Glutamatergic neuron (in vitro differentiated cells): ENCODE measurements around the gene LRRN2. TPM values are rescaled to one million over a fixed set of nuclear protein-coding genes. Genes with fewer than 3 reads are reported as not detected.
"Not testable (repeated sequence)": the region's sequence is repeated elsewhere in the genome, so short reads cannot be mapped to it uniquely, and the experiment has no call there.

Source experiments
- DNase-seq: peaks from one replicate; pipeline ENCODE4 v3.0.0; 2022
- H3K27ac Mint-ChIP-seq: one replicate; pipeline ENCODE4 v1.8.0; 2020; ENCODE audit warnings: mild to moderate bottlenecking, mixed read lengths, inconsistent platforms; ENCODE audit not compliant: unreplicated experiment
- H3K27me3 Mint-ChIP-seq: one replicate; pipeline ENCODE4 v1.8.0; 2020; ENCODE audit warnings: mild to moderate bottlenecking, moderate library complexity, mixed read lengths, inconsistent platforms; ENCODE audit not compliant: unreplicated experiment
- H3K36me3 Mint-ChIP-seq: one replicate; pipeline ENCODE4 v1.8.0; 2020; ENCODE audit warnings: mild to moderate bottlenecking, mixed read lengths, inconsistent platforms; ENCODE audit not compliant: unreplicated experiment
- H3K4me1 Mint-ChIP-seq: one replicate; pipeline ENCODE4 v1.8.0; 2020; ENCODE audit warnings: mild to moderate bottlenecking, low read depth, mixed read lengths, inconsistent platforms; ENCODE audit not compliant: unreplicated experiment
- H3K4me3 Mint-ChIP-seq: one replicate; pipeline ENCODE4 v1.8.0; 2020; ENCODE audit warnings: mild to moderate bottlenecking, mixed read lengths, inconsistent platforms; ENCODE audit not compliant: unreplicated experiment
- H3K9me3 Mint-ChIP-seq: one replicate; pipeline ENCODE4 v1.8.0; 2020; ENCODE audit warnings: mild to moderate bottlenecking, moderate library complexity, mixed read lengths, inconsistent platforms; ENCODE audit not compliant: unreplicated experiment
- total RNA-seq: library from RNA; stranded (reverse); fragmentation: NEBNext Ultra II Directional; extraction: Animal tissue kit (Norgen Biotek cat#: 25700); gene quantifications from one replicate; pipeline ENCODE4 v1.2.1, GENCODE V29; 2021; ENCODE audit not compliant: unreplicated experiment
- TF ChIP-seq, protein P1 (sequence below): fragments of 200-600 bp; sonication (generic); IDR thresholded peaks from one replicate; pipeline ENCODE4 v1.5.0; 2021; ENCODE audit not compliant: partially characterized antibody, unreplicated experiment

The LRRN2 gene
- total RNA-seq, 1 donor from 2014 or later = 6.9 TPM

GRCh38 chr1:204574016-204574864 lies 111.3 kb downstream of the LRRN2 start:
- TF ChIP-seq, protein P1, sequence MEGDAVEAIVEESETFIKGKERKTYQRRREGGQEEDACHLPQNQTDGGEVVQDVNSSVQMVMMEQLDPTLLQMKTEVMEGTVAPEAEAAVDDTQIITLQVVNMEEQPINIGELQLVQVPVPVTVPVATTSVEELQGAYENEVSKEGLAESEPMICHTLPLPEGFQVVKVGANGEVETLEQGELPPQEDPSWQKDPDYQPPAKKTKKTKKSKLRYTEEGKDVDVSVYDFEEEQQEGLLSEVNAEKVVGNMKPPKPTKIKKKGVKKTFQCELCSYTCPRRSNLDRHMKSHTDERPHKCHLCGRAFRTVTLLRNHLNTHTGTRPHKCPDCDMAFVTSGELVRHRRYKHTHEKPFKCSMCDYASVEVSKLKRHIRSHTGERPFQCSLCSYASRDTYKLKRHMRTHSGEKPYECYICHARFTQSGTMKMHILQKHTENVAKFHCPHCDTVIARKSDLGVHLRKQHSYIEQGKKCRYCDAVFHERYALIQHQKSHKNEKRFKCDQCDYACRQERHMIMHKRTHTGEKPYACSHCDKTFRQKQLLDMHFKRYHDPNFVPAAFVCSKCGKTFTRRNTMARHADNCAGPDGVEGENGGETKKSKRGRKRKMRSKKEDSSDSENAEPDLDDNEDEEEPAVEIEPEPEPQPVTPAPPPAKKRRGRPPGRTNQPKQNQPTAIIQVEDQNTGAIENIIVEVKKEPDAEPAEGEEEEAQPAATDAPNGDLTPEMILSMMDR = no peak
- Mint-ChIP-seq H3K4me1 (peaks cover 39% of the 10 kb centered on the region), H3K9me3 (peaks cover 15% of the 10 kb centered on the region), H3K36me3 (no peaks in the 10 kb centered on the region), H3K27me3 (peaks cover 7% of the 10 kb centered on the region), H3K27ac (peak overlapping the region; percentile 77), H3K4me3 (peak overlapping the region; percentile 64)
- no peak for DNase-seq

DNA sequence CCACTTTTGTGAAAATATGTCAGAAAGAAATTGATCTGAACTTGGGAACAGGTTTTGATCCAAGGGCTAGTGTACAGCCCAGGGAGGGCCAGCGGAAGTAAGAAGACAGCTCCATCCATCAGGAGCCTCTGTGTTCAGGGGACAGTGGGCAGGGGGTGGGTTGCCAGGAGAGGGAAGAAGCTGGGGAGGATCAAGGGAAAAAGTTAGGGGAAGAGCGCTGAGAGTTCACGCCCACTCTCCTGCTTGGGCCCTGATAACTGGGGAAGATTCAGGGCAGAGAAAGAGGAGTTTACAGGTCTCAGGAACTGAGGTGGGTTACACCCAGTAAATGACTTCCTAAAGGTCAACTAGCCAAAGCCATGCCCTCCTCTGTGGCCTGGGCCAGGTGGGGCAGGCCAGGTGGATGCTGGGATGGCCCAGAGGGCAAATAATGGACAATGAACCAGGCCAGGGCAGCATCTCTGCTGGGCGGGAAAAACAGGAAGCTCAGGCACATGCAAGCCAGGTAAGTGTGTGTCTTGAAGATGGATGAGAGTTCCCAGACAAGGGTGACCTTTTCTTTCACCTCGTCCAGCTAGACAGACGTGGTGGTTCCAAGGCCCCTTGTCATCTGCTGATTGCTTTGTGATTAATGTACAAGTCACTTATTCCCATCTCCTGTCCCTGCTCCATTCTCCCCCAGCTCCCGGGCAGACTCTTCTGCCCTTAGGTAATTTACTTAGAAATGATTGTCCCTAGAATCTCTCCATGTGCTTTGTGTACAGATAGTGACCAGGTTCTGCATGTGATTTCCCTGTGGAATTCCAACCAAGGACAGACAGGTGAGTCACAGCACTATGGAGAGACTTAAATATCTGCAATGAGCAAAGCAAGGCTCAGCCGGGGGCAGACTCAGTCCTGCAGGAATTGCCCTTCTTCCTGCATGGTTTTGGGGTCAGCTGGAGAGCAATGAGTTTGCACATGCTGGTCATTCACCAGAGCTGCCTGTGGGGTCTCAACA lies 112.3 kb downstream of the LRRN2 start:
- Mint-ChIP-seq H3K4me1 (peaks cover 43% of the 10 kb centered on the region), H3K27me3 (peaks cover 7% of the 10 kb centered on the region), H3K9me3 (peaks cover 13% of the 10 kb centered on the region), H3K27ac (no peak overlapping the region), H3K36me3 (no peaks in the 10 kb centered on the region), H3K4me3 (no peak overlapping the region)
- no peak for DNase-seq
- TF ChIP-seq, protein P1 = no peak

DNA sequence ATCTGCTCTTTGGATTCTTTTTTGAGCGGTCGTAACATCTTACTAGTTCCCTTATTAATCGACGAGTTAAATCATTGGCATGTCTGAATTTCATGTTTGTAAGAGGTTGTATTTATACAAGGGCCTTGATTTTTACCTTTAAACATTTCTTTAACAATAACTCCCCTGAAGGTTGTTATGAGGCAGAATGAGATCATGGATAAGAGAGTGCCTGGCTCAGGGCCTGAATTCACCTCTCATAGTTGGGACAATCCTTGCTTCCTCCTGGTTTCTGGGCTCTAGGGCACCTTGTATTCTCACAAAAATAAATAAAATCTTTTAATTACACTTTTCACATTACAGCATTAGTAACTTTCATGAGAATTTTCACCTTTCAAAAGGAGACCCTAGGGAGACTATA lies 113.9 kb downstream of the LRRN2 start:
- Mint-ChIP-seq H3K27ac (no peak overlapping the region), H3K4me1 (peaks cover 46% of the 10 kb centered on the region), H3K4me3 (no peak overlapping the region), H3K27me3 (peaks cover 4% of the 10 kb centered on the region), H3K36me3 (no peaks in the 10 kb centered on the region), H3K9me3 (peaks cover 13% of the 10 kb centered on the region)
- TF ChIP-seq, protein P1 = no peak
- no peak for DNase-seq

- H3K4me1 Mint-ChIP-seq = peaks cover 47% of the 10 kb centered on the region
- H3K4me3 Mint-ChIP-seq = no peak overlapping the region
- H3K9me3 Mint-ChIP-seq = peaks cover 13% of the 10 kb centered on the region
- no peak for DNase-seq
- TF ChIP-seq, protein P1 = no peak
- peaks cover 4% of the 10 kb centered on the region for H3K27me3 Mint-ChIP-seq
- no peak overlapping the region for H3K27ac Mint-ChIP-seq
- H3K36me3 Mint-ChIP-seq = no peaks in the 10 kb centered on the region
Measured at GRCh38 chr1:204571128-204571527, 114.4 kb downstream of the LRRN2 start.

DNA sequence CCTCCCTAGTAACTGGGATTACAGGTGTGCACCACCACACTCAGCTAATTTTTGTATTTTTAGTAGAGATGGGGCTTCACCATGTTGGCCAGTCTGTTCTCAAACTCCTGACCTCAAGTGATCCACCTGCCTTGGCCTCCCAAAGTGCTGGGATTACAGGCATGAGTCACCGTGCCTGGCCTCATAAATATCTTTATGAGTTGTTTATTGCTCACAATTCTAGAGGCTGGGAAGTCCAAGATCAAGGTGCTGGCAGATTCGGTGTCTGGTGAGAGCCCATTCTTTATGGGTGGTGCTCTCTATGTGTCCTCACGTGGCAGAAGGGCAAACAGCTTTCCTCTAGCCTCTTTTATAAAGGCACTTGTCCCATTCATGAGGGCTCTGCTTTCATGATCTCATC lies 115.5 kb downstream of the LRRN2 start:
- not testable (repeated sequence) for H3K36me3 Mint-ChIP-seq, H3K27ac Mint-ChIP-seq, DNase-seq, H3K27me3 Mint-ChIP-seq, H3K4me3 Mint-ChIP-seq
- H3K9me3 Mint-ChIP-seq = peaks cover 12% of the 10 kb centered on the region
- peaks cover 44% of the 10 kb centered on the region for H3K4me1 Mint-ChIP-seq
